Measurements from ENCODE around the gene MED17. TPM values are rescaled to one million over a fixed set of nuclear protein-coding genes. Genes with fewer than 3 reads are reported as not detected.

Gene MED17
- total and polyA plus RNA-seq, 10 of the 15 experiments (the other 5 are each of a cell fraction or from before 2014, with no cell fraction given) = 7.3 to 38.7 (median 28.3) TPM

DNA sequence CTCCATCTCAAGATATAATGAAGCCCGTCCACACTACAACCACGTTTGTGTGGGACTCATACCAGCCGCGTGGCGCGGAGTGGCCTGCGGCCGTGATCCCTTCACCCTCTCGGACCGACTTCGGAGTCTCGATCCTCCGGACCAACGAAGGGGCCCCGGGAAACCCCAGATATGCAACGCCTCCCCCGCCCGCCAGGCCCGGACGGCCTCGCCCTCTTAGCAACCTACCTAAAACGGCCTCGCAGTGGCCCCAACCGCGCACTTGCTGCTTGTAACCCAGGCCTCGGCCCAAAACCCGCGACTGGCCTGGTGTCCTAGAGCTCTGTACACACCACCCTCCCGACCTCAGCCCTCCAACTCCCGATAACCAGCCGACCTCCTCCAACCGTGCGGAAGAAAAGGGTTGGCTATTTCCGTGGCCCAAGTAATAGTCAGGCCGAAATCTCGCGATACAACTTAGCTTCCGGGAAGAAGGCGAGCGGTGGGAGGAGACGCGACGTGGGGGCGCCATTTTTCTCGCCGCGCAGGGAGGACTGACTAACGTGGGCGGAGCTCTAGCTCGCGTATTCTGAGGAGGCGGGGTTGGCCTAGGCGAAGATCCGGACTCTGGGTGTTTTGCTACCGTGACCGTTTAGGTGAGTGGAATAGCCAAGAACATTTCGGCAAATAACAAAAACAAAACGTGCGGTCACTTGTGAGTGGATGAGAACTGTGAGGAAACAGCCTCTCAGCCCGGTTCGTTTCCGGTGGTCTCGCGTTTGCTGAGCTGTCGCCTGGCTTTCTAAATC is 42.8 kb upstream of the MED17 start, which contains the start of the genes C11orf54 and TAF1D (continued):
- TF ChIP-seq, protein P1, sequence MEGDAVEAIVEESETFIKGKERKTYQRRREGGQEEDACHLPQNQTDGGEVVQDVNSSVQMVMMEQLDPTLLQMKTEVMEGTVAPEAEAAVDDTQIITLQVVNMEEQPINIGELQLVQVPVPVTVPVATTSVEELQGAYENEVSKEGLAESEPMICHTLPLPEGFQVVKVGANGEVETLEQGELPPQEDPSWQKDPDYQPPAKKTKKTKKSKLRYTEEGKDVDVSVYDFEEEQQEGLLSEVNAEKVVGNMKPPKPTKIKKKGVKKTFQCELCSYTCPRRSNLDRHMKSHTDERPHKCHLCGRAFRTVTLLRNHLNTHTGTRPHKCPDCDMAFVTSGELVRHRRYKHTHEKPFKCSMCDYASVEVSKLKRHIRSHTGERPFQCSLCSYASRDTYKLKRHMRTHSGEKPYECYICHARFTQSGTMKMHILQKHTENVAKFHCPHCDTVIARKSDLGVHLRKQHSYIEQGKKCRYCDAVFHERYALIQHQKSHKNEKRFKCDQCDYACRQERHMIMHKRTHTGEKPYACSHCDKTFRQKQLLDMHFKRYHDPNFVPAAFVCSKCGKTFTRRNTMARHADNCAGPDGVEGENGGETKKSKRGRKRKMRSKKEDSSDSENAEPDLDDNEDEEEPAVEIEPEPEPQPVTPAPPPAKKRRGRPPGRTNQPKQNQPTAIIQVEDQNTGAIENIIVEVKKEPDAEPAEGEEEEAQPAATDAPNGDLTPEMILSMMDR (IDR thresholded peaks at IDR 0.05 in 2 of 3, conservative IDR thresholded peaks at IDR 0.05 in 1 of 3; ENCODE audit: control insufficient read depth in 2 of 3, extremely low read depth in 1 of 3, insufficient read depth in 1 of 3, low read depth in 3 of 3, low read length in 3 of 3) = no peak
- TF ChIP-seq, protein P2, sequence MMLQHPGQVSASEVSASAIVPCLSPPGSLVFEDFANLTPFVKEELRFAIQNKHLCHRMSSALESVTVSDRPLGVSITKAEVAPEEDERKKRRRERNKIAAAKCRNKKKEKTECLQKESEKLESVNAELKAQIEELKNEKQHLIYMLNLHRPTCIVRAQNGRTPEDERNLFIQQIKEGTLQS (IDR thresholded peaks at IDR 0.05; ENCODE audit: borderline replicate concordance, extremely low read depth, low read depth, low read length) = no peak
- TF ChIP-seq HDAC6 (IDR thresholded peaks at IDR 0.05; ENCODE audit: unreplicated experiment) (peak; percentile 69), BCL11A (IDR thresholded peaks at IDR 0.05; ENCODE audit: low read depth, low read length) (peak; percentile 19; the same call in 1 of the 2 replicates), STAT3 (IDR thresholded peaks at IDR 0.05; ENCODE audit: low read depth, low read length) (no peak), TAF1 (IDR thresholded peaks at IDR 0.05; ENCODE audit: borderline replicate concordance, low read depth, low read length) (peak; percentile 94), HDGF (IDR thresholded peaks at IDR 0.05) (peak; percentile 69; the same call in 1 of the 2 replicates), CREM (IDR thresholded peaks at IDR 0.05; ENCODE audit: low read depth) (0 out of 2 replicates have a peak, but pooled peaks have one; percentile 37), CEBPB (IDR thresholded peaks at IDR 0.05; ENCODE audit: borderline replicate concordance in 1 of 2, low read depth in 2 of 2, low read length in 2 of 2) (no peak), ZBED1 (IDR thresholded peaks at IDR 0.05; ENCODE audit: borderline replicate concordance) (peak; percentile 93), RELA (IDR thresholded peaks at IDR 0.05; ENCODE audit: borderline replicate concordance, partially characterized antibody) (peak; percentile 37), ZNF687 (IDR thresholded peaks at IDR 0.05) (peak; percentile 50; the same call in 1 of the 2 replicates), ZNF274 (IDR thresholded peaks at IDR 0.05; ENCODE audit: insufficient read depth, insufficient read length) (no peak), SREBF1 (IDR thresholded peaks at IDR 0.05; ENCODE audit: low read length) (no peak), SUPT20H (IDR thresholded peaks at IDR 0.05; ENCODE audit: borderline replicate concordance, control insufficient read depth, low read depth, low read length) (no peak), ZZZ3 (IDR thresholded peaks at IDR 0.05; ENCODE audit: control insufficient read depth, insufficient read length, low read depth) (no peak)
- TF ChIP-seq, protein P3, sequence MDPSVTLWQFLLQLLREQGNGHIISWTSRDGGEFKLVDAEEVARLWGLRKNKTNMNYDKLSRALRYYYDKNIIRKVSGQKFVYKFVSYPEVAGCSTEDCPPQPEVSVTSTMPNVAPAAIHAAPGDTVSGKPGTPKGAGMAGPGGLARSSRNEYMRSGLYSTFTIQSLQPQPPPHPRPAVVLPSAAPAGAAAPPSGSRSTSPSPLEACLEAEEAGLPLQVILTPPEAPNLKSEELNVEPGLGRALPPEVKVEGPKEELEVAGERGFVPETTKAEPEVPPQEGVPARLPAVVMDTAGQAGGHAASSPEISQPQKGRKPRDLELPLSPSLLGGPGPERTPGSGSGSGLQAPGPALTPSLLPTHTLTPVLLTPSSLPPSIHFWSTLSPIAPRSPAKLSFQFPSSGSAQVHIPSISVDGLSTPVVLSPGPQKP (IDR thresholded peaks at IDR 0.05; ENCODE audit: low read depth, low read length) = no peak
- TF ChIP-seq, protein P4, sequence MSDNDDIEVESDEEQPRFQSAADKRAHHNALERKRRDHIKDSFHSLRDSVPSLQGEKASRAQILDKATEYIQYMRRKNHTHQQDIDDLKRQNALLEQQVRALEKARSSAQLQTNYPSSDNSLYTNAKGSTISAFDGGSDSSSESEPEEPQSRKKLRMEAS (IDR thresholded peaks at IDR 0.05; ENCODE audit: low read depth, low read length) = no peak; the same call in 1 of the 2 replicates
- TF ChIP-seq, protein P5, sequence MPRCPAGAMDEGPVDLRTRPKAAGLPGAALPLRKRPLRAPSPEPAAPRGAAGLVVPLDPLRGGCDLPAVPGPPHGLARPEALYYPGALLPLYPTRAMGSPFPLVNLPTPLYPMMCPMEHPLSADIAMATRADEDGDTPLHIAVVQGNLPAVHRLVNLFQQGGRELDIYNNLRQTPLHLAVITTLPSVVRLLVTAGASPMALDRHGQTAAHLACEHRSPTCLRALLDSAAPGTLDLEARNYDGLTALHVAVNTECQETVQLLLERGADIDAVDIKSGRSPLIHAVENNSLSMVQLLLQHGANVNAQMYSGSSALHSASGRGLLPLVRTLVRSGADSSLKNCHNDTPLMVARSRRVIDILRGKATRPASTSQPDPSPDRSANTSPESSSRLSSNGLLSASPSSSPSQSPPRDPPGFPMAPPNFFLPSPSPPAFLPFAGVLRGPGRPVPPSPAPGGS (IDR thresholded peaks at IDR 0.05; ENCODE audit: borderline replicate concordance, insufficient read depth, low read depth, low read length, poor library complexity, severe bottlenecking) = peak; percentile 34

All from GM12878 (cell line).